ACHN (cell line): ENCODE measurements around the gene NUDT21.

Source experiments
- DNase-seq: peaks from one replicate; pipeline ENCODE4 v3.0.0-alpha.2; 2015
- in situ Hi-C: cut with HindIII; loops from 2 replicates; pipeline ENCODE4 v1.10.0; 2017; ENCODE audit warnings: low sequenced_read_pairs, low pct_ligation_motif_present, low pct_unique_long_range_greater_than_20kb

The NUDT21 gene

DNA sequence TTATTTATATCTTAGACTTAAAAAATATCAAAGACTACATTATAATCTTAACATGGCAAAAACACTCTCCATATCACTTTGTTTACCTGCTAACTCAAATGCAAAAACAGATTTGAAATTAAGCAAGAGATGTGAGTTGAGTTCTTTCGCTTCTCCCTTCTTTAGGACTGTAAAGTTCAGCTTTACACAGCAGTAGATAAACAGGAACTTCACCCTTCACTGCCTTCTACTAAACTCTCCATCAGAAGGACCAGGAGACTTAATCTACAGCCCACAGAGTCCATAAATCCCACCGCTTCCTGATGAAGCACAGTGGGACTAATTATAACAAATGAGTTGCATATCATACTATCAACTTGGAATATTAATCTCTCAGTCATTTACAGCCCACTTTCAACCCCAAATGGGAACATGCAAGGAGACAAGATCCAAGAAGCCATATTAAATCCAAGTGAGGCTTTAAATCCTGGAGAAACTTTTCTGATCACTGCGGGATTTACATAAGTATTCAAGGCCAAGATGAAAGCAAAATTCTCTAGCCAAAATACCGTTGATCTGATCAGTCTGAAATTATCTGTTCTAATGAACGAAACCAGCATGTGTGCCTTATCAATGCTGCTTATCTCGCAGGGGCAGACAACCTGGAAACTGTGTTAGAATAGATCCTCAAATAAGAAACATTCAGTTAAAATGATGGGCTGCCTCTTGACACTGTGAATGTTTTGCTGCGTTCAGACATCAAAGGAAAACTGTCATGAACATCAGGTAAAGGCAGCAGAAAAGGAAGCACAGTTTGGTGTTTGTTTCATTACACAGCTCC is 27.3 kb downstream of the NUDT21 start:
- in situ Hi-C loops: no loop called here
- DNase-seq: peak; percentile 13

- no peak for DNase-seq
- in situ Hi-C loops: no loop called here
Measured at GRCh38 chr16:56422896-56423441, 28.2 kb downstream of the NUDT21 start.

DNA sequence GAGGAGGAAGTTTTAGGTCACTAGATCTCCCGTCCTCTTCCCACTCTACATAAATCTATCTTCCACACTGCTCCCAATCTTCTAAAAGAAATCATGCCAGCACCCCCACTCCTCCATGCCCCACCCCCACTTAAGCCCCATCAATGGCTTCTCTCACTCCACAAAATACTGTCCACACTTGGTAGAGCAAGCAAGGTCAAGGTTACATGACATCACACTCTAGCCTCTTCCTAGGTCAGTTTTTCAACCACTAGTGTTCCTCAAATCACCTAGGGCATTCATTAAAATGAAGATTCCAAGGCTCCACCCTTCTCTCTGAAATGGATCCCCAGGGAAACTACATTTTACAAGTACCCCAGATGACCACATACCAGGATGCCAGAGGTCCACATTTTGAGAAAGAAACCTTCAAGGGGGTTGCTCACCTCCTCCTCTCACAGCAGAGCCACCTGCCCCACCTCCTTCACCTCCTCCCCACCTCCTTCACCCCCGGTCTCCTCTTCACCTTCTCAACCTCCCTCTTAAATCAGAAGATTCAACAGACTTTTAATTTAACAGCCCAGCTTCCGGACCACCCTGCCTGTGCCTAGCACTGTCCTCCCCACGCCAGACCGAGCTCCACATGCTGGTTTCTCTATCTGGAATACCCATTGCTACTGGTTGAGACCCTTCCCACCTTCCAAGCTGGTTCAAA is 29.0 kb downstream of the NUDT21 start:
- in situ Hi-C loops: no loop called here
- no peak for DNase-seq

GRCh38 chr16:56421313-56421712 is 29.8 kb downstream of the NUDT21 start:
- in situ Hi-C loops: no loop called here
- no peak for DNase-seq

- no peak for DNase-seq
- in situ Hi-C loops: no loop called here
Measured at GRCh38 chr16:56420613-56421012, 30.5 kb downstream of the NUDT21 start.

DNA sequence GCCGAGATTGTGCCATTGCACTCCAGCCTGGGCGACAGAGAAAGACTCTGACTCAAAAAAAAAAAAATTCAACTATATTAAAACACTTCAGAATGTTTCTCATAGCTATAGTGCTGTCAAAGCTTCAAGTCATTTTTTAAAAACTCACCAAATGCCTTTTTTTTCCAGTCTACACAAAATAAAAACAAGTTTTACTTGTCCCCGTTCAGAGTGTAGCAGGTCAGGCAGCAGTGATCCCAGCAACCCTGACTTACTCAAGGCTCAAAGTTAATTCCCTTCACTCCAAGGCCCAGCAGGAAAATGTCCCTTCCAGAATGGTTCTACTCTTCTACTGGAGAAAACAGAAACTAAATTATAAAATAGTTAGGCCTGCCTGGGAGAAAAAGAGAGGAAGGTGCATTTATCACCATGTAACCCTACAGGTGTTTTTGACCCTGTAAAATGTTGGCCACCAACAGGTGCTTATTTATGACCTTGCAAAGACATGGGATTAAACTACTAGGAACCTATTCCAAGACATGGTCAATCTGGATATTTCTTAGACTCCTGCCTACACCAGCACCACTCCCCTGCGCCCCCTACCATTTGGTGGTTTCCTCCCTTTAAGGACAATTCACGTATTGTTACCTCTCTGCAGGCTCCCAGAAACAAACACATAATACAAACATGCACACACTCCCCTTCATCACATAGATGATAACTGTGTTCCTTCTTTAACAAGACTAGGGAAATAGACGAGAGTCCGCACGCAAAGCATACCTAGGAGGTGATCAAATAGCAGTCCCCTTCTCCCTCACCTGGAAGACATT is 31.2 kb downstream of the NUDT21 start:
- no peak for DNase-seq
- in situ Hi-C loops: no loop called here

- in situ Hi-C loops: no loop called here
- DNase-seq: no peak
Measured at GRCh38 chr16:56417138-56417537, 34.0 kb downstream of the NUDT21 start.

DNA sequence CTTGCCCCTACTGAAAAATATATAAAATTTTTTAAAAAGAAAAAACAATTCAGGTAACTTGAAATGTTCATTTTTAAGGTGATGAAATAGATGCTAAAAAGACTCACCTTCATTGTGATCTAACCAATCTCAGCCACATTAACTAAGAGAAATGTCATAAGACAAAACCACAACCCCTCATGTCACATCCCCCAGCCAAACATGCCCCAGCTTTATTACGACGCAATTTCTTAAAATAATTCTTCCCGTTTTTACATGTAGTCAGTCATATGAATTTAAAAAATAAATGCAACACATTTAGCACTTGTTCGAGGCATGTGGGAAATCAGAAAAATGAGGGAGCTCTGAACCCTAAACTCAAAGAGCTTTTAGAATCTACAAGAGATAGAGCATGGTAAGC is 35.3 kb downstream of the NUDT21 start:
- in situ Hi-C loops: no loop called here
- DNase-seq: no peak

DNA sequence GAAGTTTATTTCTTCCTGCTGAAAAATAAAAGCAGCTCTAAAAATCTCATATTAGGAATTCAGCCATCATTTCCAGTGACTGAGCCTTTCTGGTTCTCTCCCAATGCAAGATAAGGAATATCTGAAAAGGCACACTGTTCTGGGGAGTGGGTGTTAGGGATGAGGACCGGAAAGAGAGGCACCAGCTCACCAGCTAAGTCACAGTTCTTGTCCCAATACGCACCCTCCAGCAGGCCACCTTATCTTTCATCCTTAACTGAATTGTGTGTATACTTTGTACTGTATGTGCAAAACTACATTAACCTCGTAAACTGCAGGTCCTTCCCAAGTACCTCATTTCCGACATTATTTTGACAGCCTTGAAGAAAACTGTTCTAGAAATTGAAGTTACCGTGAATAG is 36.8 kb downstream of the NUDT21 start:
- no peak for DNase-seq
- in situ Hi-C loops: no loop called here

GRCh38 chr16:56413381-56413780 is 37.8 kb downstream of the NUDT21 start:
- in situ Hi-C loops: no loop called here

GRCh38 chr16:56411624-56412023 is 39.5 kb downstream of the NUDT21 start:
- in situ Hi-C loops: no loop called here
- DNase-seq: no peak

More at GRCh38 chr16:56413381-56413780, 37.8 kb downstream of the NUDT21 start:
- DNase-seq: no peak

GRCh38 chr16:56411123-56411522 is 40.0 kb downstream of the NUDT21 start:
- no peak for DNase-seq
- in situ Hi-C loops: no loop called here

GRCh38 chr16:56409195-56409594 is 41.9 kb downstream of the NUDT21 start:
- DNase-seq: peak; percentile 15
- in situ Hi-C loops: no loop called here

DNA sequence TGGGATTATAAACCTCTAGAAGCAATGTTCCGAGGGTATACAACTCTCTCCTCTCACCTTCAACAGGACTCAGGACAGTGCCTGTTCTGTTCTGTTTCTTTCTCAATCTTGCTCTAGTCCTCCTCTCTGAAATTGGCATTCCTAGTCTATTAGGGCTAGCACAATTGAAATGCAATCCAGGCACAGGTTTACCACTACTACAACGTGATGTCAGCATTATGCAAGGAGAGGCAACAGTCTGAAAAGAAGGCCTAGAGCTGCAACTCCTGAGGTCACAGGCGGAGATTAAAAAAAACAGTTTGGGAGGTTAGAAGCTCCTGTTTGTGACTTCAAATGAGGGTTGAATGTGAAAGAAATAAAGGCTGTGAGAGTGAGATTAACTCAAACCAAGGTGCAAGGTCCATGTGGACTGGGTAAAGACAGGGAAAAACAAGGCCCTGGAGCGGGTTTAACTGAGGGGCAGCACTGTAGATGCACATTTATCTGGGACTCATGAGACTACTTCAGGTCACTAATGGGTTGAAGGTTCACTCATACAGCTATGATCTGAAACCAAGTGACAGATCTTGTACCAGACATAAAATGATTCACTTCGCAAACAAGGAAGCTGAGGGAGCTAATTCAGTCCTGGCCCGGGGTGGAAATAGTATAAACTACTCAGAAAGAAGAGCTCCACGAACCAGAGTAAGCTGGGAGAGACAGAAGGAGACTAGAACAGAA is 42.6 kb downstream of the NUDT21 start:
- in situ Hi-C loops: no loop called here
- no peak for DNase-seq

DNA sequence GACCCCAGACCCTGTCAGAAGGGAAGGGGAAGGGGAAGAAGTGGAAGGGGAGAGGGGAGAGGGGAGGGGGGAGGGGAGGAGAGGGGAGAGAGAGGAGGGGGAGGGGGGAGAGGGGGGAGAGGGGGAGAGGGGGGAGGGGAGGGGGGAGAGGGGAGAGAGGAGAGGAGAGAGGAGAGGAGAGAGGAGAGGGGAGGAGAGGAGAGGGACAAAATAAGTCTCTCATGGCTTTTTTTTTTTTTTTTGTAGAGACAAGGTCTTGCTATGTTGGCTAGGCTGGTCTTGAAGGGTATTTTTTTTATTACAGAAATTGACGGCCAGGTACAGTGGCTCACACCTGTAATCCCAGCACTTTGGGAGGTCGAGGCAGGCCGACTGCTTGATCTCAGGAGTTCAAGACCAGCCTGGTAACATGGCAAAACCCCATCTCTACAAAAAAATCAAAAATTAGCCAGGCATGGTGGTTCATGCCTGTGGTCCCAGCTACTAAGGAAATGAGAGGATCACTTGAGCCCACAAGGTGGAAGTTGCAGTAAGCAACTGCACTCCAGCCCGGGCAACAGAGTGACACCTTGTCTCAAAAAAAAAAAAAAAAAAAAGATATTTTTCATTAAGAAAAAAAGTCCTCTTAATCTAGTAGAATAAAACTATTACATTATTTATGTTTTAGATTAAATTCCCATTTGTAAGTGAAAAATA is 45.0 kb downstream of the NUDT21 start:
- DNase-seq: no peak
- in situ Hi-C loops: no loop called here

DNA sequence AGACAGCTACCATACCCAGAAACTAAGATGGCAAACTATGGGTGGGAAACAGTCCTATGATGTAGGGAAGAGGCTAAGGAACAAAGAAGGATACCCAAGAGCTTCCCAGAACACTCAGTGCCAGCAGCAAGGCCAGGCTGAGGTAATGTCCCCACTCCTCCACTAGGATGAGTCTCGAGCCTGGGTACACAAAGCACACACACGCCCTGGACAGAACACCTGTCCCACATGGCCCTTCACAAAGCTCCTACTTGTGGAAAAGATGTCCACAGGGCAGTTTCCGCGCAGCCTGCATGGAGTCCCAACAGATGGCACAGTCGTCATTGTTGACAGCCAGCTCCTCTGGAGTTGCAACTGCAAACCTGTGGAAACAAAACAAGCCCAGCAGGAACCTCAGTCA is 49.6 kb downstream of the NUDT21 start:
- peak; percentile 36 for DNase-seq
- in situ Hi-C loops: no loop called here

- DNase-seq: no peak
- in situ Hi-C loops: no loop called here
Measured at GRCh38 chr16:56400458-56400857, 50.7 kb downstream of the NUDT21 start.

GRCh38 chr16:56399486-56399885 is 51.6 kb downstream of the NUDT21 start:
- DNase-seq: no peak
- in situ Hi-C loops: no loop called here
